Stimulated activated CD4-positive, alpha-beta T cell treated with anti-CD3 and anti-CD28 coated beads, Interleukin-12 subunit alpha, Interleukin-12 subunit beta, amount 100 ng/mL, for 4 hours (primary cell): ENCODE results near the gene FCSK.
A peak's percentile ranks its signal among the peaks of the same experiment; 100 is the strongest.
"Not testable (repeated sequence)": the region's sequence is repeated elsewhere in the genome, so short reads cannot be mapped to it uniquely, and the experiment has no call there.

Experiments
- DNase-seq: peaks from one replicate; pipeline ENCODE4 v3.0.0-alpha.2; 2020

The FCSK gene

DNA sequence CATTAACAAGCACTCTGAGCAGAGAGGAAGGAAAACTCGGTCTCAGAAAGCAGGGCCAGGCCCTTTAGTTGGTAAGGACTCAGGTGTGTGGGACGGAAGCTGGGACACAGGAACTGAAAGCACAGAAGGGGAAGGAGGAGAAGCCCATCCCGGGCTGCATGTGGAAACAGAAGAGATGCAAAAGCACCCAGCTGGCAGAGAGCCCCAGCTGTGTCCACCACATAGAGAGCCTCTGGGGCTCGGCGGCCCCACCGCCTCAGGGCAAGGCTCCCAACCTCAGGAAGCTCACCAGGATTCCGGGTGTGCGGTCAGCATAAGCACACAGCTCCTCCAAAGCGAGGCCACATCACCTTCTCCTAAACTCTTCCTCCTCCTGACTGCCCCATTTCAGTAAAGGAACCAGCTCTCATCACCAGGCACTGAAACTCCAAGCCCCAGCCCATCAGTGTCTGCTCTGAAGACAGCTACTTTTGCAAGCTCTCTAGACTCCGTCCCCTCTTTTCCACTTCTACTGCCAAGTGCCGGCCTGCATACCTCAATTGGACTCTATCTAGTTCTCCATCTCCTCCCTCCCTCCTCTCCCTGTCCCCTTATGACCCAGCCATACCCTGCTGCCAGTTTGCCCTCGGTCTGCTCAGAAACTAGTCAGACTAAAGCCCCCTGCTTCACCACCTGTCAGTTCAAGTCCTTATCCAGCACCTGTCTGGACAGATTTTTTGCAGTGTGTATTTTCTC lies 21.5 kb upstream of the FCSK start:
- DNase-seq, result no peak

DNA sequence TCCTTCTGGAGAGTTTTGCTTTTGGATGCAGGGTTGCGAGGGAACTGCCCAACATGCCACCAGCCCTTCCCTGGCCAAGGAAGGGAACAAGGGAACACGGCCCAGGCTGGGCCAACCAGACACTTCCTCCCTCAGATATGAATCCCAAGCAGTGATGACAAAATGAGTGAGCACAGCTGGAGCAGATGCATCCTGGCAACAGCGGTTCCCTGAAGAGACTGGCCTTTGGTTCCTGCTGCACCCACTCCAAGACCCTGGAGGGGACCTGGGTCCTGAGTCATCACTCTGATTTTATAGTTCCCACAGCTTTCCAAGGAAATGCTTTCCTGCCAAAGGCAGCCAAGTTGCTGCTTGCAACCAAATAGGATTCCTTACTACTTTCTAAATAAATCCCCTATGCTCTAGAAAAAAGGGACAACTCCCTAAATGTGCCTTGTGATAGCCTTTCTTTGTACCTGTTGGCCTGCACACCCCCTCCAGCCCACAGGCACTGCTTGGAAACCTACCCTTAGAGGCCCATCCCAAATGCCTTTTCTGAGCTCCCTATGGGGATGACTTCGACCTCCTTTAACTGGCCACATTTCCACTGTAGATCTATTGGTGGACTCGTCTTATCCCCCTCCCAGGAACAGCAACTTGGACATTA lies 20.8 kb upstream of the FCSK start:
- DNase-seq, result no peak

- no peak for DNase-seq
Measured at GRCh38 chr16:70434484-70435260, 19.7 kb upstream of the FCSK start.

- no peak for DNase-seq
Measured at GRCh38 chr16:70437017-70437581, 17.3 kb upstream of the FCSK start.

DNA sequence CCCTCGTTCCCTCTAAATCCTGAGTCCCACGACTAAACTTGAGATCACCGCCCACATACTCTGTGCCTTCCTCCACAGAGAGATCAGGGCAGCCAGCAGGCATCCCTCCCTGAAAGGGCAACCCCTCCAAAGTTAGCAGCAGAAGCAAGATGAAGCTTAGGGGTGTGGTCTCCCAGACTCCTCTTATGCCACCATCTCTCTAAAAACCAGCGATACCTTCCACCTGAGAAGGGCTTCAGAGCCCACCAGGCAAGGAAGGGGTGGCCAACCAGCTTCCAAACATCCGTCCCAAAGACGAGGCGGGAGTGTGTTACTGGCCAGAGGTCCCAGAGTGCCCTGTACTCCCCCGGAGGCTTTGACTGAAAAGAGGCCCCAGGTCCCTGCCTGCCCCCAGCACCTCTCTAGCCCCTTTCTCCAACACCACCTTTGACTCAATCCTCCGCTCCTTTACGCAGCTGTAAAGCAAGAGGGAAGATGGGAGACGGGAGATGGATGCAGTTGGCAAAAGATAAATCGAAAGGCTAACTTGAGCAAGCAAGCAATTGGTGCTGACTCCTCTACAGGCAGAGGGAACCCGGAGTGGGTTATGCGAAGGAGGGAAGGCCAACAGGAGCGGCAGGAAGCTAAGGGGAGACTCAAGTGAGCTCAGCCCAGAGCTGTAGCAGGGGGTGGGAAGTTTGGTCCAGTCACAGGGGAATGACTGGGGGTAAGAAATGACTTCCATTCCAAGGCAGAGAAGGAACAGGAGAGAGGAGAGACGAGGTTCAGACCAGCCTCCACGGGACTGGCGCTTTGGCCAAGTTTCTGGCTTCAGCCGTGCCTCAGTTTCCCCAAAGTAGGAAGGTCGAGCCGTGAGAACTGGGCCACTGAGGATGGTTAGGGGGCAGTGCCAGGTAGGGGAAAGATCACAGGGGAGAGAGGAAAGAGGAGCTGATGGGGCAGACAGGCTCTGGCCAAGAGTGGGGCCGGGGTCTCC lies 16.5 kb upstream of the FCSK start:
- DNase-seq, result no peak

DNA sequence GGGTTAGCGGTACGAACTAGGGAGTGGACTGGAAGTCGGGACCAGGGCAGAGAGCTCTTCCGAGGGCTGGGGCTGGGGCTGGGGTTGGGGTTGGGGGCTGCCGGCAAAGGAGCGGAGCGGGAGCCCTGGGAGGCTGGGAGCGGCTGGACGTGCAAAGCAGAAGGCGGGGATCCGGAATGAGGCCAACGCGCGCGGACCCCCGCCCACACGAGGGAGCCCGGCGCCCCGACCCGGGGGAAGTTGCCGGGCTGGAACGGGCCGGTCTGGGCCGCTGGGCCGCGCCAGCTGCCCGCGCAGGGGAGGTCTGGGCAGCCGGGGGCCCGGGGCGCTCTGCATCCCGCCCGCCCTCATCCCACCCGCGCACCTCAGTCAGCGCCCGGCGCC lies 15.8 kb upstream of the FCSK start:
- no peak for DNase-seq

- peak; percentile 91 for DNase-seq
Measured at GRCh38 chr16:70438969-70439862, 15.2 kb upstream of the FCSK start, which contains the start of gene ST3GAL2. Gene ST3GAL2, minus strand, starts transcription at chr16:70439100. Its CDS starts 40,570 bp downstream, at chr16:70398530.

DNA sequence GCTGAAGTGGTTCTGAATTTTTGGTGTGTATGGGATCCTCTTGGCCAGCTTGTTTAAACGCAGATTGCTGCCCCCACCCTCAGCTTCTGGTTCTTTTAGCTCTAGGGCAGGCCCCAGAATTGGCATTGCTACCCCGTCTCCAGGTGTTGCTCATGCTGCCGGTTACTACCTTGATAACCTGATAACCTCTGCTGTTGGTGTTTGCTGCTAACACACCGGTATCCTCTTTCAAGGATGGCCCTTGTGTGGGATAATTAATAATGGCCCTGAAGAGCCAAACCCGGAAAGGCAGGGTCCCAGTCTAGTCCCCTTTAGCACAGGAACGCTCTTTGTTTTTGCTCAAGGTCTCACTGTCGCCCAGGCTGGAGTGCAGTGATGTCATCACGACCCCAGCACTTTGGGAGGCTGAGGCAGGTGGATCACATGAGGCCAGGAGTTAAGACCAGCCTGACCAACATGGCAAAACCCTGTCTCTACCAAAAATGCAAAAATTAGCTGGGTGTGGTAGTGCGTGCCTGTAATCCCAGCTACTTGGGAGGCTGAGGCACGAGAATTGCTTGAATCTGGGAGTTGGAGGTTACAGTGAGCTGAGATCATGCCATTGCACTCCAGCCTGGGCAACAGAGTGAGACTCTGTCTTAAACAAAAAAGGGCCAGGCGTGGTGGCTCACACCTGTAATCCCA lies 14.2 kb upstream of the FCSK start:
- no peak for DNase-seq

GRCh38 chr16:70441406-70441990 lies 12.9 kb upstream of the FCSK start:
- no peak for DNase-seq

DNA sequence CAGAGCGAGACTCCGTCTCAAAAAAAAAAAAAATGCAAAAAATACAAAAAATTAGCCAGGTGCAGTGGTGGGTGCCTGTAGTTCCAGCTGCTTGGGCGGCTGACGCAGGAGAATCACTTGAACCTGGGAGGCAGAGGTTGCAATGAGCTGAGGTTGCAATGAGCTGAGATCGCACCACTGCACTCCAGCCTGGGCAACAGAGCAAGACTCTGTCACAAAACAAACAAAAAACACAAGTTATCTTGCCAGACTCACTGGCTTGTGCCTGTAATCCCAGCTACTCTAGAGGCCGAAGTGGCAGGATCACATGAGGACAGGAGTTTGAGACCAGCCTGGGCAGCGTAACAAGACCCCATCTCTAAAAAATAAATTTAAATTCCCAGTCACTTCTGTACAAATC lies 12.1 kb upstream of the FCSK start:
- no peak for DNase-seq

DNA sequence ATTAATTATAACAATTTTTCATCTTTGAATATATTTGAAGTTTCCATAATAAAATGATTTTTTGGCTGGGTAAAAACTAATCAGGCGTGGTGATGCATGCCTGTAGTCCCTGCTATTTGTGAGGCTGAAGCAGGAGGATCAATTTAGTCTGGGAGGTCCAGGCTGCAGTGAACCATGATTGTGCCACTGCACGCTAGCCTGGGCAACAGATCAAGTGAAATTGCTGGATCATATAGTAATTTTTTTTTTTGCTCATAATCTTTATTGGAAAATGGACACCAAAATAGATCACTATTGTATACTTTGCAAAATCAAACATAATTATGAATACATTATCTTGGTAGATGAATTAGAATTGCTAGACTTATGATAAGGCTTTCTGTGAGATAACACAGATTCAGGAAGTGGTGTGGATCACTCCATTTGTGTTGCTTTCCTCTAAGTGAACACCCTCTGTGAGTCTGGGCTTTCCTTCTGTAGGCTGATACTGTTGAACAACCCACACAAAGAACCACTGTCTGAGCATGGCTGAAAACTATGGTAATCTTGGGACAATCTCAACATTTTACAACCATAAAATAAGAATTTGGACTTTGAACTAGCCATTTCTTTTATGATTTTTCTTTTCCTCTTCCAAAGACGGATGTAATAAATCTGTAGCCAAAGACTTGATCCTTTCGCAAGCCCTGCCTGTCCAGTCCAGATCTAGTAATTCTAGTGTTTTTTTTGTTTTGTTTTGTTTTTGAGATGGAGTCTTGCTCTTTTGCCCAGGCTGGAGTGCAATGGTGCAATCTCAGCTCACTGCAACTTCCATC lies 9.9 kb upstream of the FCSK start:
- no peak for DNase-seq

DNA sequence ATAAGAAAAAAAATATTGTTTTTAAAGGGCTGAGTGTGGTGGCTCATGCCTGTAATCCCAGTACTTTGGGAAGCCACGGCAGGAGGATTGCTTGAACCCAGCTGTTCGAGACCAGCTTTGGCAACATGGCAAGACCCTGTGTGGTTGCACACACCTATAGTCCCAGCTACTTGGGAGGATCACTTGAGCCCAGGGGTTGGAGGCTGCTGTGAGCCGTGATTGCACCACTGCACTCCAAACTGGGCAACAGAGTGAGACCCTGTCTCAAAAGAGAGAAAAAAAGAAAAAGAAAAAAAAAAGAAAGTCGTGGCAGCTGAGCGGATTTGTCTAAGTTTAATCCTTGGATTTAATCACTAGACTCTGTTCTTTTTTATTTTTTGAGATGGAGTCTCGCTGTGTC lies 6.3 kb upstream of the FCSK start:
- DNase-seq, result no peak

GRCh38 chr16:70450142-70451003 lies 4.0 kb upstream of the FCSK start:
- not testable (repeated sequence) for DNase-seq

DNA sequence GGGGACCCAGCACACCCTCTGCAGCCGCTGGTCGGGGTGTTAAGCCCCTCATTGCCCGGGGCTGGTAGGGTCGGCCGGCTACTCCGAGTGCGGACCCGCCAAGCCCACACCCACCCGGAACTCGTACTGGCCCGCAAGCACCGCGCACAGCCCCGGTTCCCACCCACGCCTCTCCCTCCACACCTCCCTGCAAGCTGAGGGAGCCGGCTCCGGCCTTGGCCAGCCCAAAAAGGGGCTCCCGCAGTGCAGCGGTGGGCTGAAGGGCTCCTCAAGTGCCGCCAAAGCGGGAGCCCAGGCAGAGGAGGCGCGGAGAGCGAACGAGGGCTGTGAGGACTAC lies 3.4 kb upstream of the FCSK start:
- DNase-seq, result not testable (repeated sequence)

GRCh38 chr16:70453117-70453891 lies 1.1 kb upstream of the FCSK start:
- no peak for DNase-seq

DNA sequence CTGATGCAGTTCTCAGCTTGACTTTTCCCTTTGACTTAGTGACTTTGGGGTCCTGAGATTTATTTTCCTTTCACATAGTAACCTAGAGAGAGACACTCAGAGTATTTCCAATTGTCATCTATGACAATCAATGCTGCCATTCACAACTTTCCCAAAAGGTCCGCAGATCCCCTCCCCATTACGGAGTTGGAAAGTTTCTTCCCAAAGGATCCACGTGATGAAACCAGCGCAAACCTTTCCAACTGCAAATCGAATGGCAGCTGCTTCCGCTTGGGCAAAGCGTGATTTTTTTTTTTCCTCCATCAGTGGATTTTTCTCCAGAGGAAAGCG lies 538 bp upstream of the FCSK start:
- DNase-seq, result no peak

DNA sequence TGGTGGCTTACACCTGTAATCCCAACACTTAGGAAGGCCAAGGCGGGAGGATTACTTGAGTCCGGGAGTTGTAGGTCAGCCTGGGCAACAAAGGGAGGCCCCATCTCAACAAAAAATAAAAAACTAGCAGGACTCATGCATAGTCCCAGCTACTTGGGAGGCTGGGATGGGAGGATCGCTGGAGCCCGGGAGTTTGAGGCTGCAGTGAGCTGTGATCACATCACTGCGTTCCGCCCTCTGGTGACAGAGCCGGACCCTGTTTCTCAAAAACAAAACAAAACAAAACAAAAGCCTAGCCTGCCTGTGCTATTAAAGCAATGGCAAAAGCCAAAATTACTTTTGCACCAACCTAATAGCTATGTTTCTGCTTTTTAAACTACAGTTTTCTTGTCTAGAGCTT lies 1.5 kb downstream of the FCSK start:
- DNase-seq, result no peak
